Mesenchymal stem cell (in vitro differentiated cells and primary cell): ENCODE results near the gene GPR22.

Experiments
- DNase-seq: peaks from one replicate; pipeline ENCODE4 v3.0.0-alpha.2; 2013
- H2AFZ ChIP-seq: one replicate; pipeline ENCODE4 v1.6.1; 2013; ENCODE audit warnings: low read depth, mild to moderate bottlenecking, control low read depth, inconsistent platforms, low read length, moderate library complexity
- H2AK5ac ChIP-seq: 2 replicates; pipeline ENCODE4 v1.6.1; 2013; ENCODE audit warnings: low read length, moderate library complexity, mild to moderate bottlenecking, inconsistent platforms; ENCODE audit not compliant: severe bottlenecking
- H2BK120ac ChIP-seq: one replicate; pipeline ENCODE4 v1.6.1; 2013; ENCODE audit warnings: low read depth, mild to moderate bottlenecking, inconsistent platforms, low read length, moderate library complexity
- H2BK12ac ChIP-seq, 2 experiments: one replicate each; pipeline ENCODE4 v1.6.1; 2013; ENCODE audit warnings: inconsistent platforms in 2 of 2, low read length in 2 of 2, mild to moderate bottlenecking in 2 of 2, moderate library complexity in 2 of 2, control low read depth in 1 of 2
- H2BK15ac ChIP-seq: one replicate; pipeline ENCODE4 v1.6.1; 2013; ENCODE audit warnings: mild to moderate bottlenecking, low read depth, inconsistent platforms; ENCODE audit not compliant: poor library complexity, severe bottlenecking
- H2BK5ac ChIP-seq: 2 replicates; pipeline ENCODE4 v1.6.1; 2013; ENCODE audit warnings: low read depth, mild to moderate bottlenecking, low read length, control low read depth, inconsistent platforms; ENCODE audit not compliant: poor library complexity, severe bottlenecking
- H3K14ac ChIP-seq, 2 experiments: one replicate each; pipeline ENCODE4 v1.6.1; 2013; ENCODE audit warnings: inconsistent platforms in 2 of 2, low read length in 2 of 2, control low read depth in 1 of 2, mild to moderate bottlenecking in 1 of 2, moderate library complexity in 1 of 2
- H3K18ac ChIP-seq, 2 experiments: one replicate each; pipeline ENCODE4 v1.6.1; 2013; ENCODE audit warnings: inconsistent platforms in 2 of 2, low read length in 2 of 2, control low read depth in 1 of 2, low read depth in 1 of 2, mild to moderate bottlenecking in 1 of 2
- H3K23ac ChIP-seq, 2 experiments: one replicate each; pipeline ENCODE4 v1.6.1; 2013; ENCODE audit warnings: inconsistent platforms in 2 of 2, low read length in 2 of 2, mild to moderate bottlenecking in 2 of 2, moderate library complexity in 2 of 2, control low read depth in 1 of 2
- H3K27ac ChIP-seq: 2 replicates; pipeline ENCODE4 v1.5.1; 2013; ENCODE audit warnings: mild to moderate bottlenecking, moderate library complexity, low read length, control low read depth, inconsistent platforms; ENCODE audit not compliant: poor library complexity, severe bottlenecking
- H3K27me3 ChIP-seq, 2 experiments: 2 replicates each; pipeline versions ENCODE4 v1.6.1 to v1.7.0; 2013; ENCODE audit warnings: low read length in 2 of 2, mild to moderate bottlenecking in 2 of 2, moderate library complexity in 2 of 2, control low read depth in 1 of 2, inconsistent platforms in 1 of 2; ENCODE audit not compliant: control insufficient read depth in 1 of 2, insufficient read depth in 1 of 2
- H3K36me3 ChIP-seq, 2 experiments: 2 replicates each; pipeline versions ENCODE4 v1.6.1 to v1.7.0; 2013; ENCODE audit warnings: low read length in 2 of 2, control low read depth in 1 of 2, inconsistent platforms in 1 of 2, low read depth in 1 of 2, mild to moderate bottlenecking in 1 of 2; ENCODE audit not compliant: insufficient read depth in 2 of 2, control insufficient read depth in 1 of 2
- H3K4ac ChIP-seq, 2 experiments: one replicate each; pipeline ENCODE4 v1.6.1; 2013; ENCODE audit warnings: inconsistent platforms in 2 of 2, low read length in 2 of 2, mild to moderate bottlenecking in 2 of 2, moderate library complexity in 2 of 2, control low read depth in 1 of 2, low read depth in 1 of 2
- H3K4me1 ChIP-seq: 2 replicates; pipeline ENCODE4 v1.6.1; 2013; ENCODE audit warnings: low read depth, low read length, control low read depth; ENCODE audit not compliant: control insufficient read depth, insufficient read depth
- H3K4me2 ChIP-seq: 2 replicates; pipeline ENCODE4 v1.6.1; 2013; ENCODE audit warnings: low read length, mild to moderate bottlenecking, inconsistent platforms; ENCODE audit not compliant: poor library complexity, severe bottlenecking
- H3K4me3 ChIP-seq, 2 experiments: 2 replicates each; pipeline versions ENCODE4 v1.5.1 to v1.7.0; 2013; ENCODE audit warnings: low read length in 2 of 2, mild to moderate bottlenecking in 2 of 2, control low read depth in 1 of 2, low read depth in 1 of 2; ENCODE audit not compliant: insufficient read depth in 1 of 2
- H3K79me1 ChIP-seq: replicated peaks from 2 replicates; pipeline ENCODE4 v1.6.1; 2013; ENCODE audit warnings: mild to moderate bottlenecking, control low read depth, low read length, inconsistent platforms; ENCODE audit not compliant: poor library complexity, severe bottlenecking
- H3K9ac ChIP-seq: 2 replicates; pipeline ENCODE4 v1.7.0; 2013; ENCODE audit warnings: mild to moderate bottlenecking, low read length, moderate library complexity
- H3K9me3 ChIP-seq: 2 replicates; pipeline ENCODE4 v1.7.0; 2013; ENCODE audit warnings: mild to moderate bottlenecking, low read length; ENCODE audit not compliant: control insufficient read depth
- H4K8ac ChIP-seq: one replicate; pipeline ENCODE4 v1.6.1; 2013; ENCODE audit warnings: inconsistent platforms, mild to moderate bottlenecking, low read length, moderate library complexity
- H4K91ac ChIP-seq: one replicate; pipeline ENCODE4 v1.6.1; 2013; ENCODE audit warnings: mild to moderate bottlenecking, low read length, inconsistent platforms
- WGBS: methylation state at CpG from one replicate; pipeline ENCODE4 v1.1.7; 2013; ENCODE audit warnings: mixed read lengths; 5-methylcytosine and 5-hydroxymethylcytosine counted together

Gene GPR22

DNA sequence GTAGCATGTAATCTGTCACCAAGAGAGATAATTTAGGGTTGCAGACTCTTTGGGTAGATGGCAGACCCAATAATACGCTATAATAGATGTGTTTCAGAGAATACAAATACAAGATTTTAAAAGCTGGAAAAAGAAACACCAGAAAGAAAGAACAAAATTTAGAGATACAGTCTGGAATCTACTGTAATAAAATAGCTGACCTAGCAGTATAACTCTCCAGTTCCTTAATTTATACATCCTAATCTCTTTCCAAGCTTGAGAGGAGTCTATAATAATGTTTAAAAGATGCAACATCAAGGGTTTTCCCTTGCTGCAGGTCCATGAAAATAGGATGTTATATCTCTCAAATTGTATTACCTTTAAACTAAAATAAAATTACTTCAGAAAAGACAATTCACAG is 27.2 kb upstream of the GPR22 start:
- no peak overlapping the region for H3K27ac ChIP-seq
- H3K79me1 ChIP-seq: peaks cover 15% of the 10 kb centered on the region
- no peaks in the 10 kb centered on the region for H3K27me3 ChIP-seq
- no peak overlapping the region for H3K23ac ChIP-seq
- no peak overlapping the region for H3K4me2 ChIP-seq
- H2BK5ac ChIP-seq: no peak overlapping the region
- H3K9me3 ChIP-seq: no peaks in the 10 kb centered on the region
- H3K36me3 ChIP-seq: no peaks in the 10 kb centered on the region
- no peak overlapping the region for H4K8ac ChIP-seq
- no peak overlapping the region for H2AK5ac ChIP-seq
- no peak overlapping the region for H3K4me3 ChIP-seq
- no peak for DNase-seq
- no peak overlapping the region for H2AFZ ChIP-seq
- WGBS: no CpG with 5 or more reads among the region's 1 CpG
- H4K91ac ChIP-seq: no peak overlapping the region
- H2BK15ac ChIP-seq: no peak overlapping the region
- H2BK120ac ChIP-seq: no peak overlapping the region
- H3K18ac ChIP-seq: no peak overlapping the region
- H3K14ac ChIP-seq: no peak overlapping the region
- H2BK12ac ChIP-seq: no peak overlapping the region
- H3K4me1 ChIP-seq: no peaks in the 10 kb centered on the region
- H3K9ac ChIP-seq: no peak overlapping the region
- no peak overlapping the region for H3K4ac ChIP-seq

DNA sequence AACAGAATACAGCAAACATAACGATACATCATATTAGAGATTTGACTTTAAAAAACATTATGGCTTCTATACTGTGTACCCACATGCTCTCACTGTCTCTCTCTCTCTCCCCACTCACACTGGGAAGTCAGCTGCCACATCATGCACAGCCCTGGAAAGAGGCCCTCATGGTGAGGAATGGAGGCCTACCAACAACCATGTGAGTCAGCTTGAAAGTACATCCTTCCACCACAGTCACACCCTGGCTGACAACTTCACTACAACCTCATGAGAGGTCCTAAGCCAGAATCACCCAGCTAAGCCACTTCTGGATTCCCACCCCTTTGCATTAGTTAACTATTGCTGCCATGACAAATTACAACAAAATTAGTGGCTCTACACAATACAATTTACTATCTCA is 23.3 kb upstream of the GPR22 start:
- Histone ChIP-seq H4K8ac (no peak overlapping the region), H4K91ac (no peak overlapping the region), H2BK12ac (no peak overlapping the region), H2AFZ (no peak overlapping the region), H3K4me1 (no peaks in the 10 kb centered on the region), H2AK5ac (no peak overlapping the region), H3K27me3 (no peaks in the 10 kb centered on the region), H3K4me3 (peak overlapping the region in 1 of 2 experiments; percentile 27), H3K14ac (no peak overlapping the region), H2BK5ac (no peak overlapping the region), H3K4ac (no peak overlapping the region), H3K79me1 (peaks cover 20% of the 10 kb centered on the region), H2BK120ac (no peak overlapping the region), H3K36me3 (peaks cover 0 to 8% of the 10 kb centered on the region in 2 experiments), H3K9ac (no peak overlapping the region), H3K23ac (no peak overlapping the region), H3K18ac (no peak overlapping the region), H2BK15ac (no peak overlapping the region), H3K27ac (no peak overlapping the region), H3K4me2 (no peak overlapping the region), H3K9me3 (no peaks in the 10 kb centered on the region)
- 97% methylated on average over 1 of the region's 1 CpG for WGBS
- peak; percentile 29 for DNase-seq

DNA sequence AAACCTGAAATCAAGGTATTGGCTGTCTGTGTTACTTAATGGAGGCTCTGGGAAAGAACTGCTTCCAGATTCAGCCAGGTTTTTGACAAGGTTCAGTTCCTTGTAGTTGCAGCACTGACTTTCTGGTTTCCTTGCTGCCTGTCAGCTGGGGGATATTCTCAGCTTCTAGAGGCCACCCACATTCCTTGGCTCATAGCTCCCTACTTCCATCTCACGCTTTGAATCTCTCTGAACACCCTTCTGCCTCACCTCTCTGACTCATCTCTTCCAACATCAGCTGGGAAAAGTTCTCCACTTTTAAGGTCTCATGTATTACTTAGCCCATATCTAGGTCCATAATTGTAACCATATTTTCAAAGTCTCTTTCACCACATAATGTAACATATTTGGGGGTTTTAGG is 22.9 kb upstream of the GPR22 start:
- Histone ChIP-seq H3K4me1 (no peaks in the 10 kb centered on the region), H2BK12ac (no peak overlapping the region), H4K91ac (no peak overlapping the region), H2AFZ (no peak overlapping the region), H2BK5ac (no peak overlapping the region), H2BK120ac (no peak overlapping the region), H2AK5ac (no peak overlapping the region), H3K4me2 (no peak overlapping the region), H3K27ac (no peak overlapping the region), H3K27me3 (no peaks in the 10 kb centered on the region), H2BK15ac (no peak overlapping the region), H3K4ac (no peak overlapping the region), H3K9me3 (no peaks in the 10 kb centered on the region), H3K79me1 (peaks cover 18% of the 10 kb centered on the region), H3K9ac (no peak overlapping the region), H3K23ac (no peak overlapping the region), H3K14ac (no peak overlapping the region), H4K8ac (no peak overlapping the region), H3K36me3 (peaks cover 0 to 8% of the 10 kb centered on the region in 2 experiments), H3K4me3 (peak overlapping the region in 1 of 2 experiments; percentile 27), H3K18ac (no peak overlapping the region)
- DNase-seq: peak; percentile 10
- 44% methylated on average over 1 of the region's 1 CpG for WGBS

DNA sequence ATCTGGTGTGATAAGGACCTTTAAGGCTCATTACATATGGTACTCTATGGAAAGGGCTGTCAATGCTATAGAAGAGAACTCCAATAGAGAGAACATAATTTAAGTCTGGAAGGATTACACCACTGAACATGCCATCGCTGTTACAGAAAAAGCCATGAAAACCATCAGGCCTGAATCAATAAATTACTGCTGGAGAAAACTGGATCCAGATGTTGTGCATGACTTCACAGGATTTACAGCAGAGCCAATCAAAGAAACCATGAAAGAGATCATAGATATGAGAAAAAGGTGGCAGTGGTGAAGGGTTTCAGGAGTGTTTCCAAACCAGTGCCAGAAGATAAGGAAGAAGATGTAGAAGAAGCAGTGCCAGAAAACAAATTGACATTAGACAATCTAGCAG is 18.9 kb upstream of the GPR22 start:
- H3K14ac ChIP-seq: no peak overlapping the region
- no peak overlapping the region for H2AFZ ChIP-seq
- no peak overlapping the region for H2BK120ac ChIP-seq
- no peak overlapping the region for H3K4me2 ChIP-seq
- no peak overlapping the region for H2BK15ac ChIP-seq
- no peak overlapping the region for H3K27ac ChIP-seq
- H3K79me1 ChIP-seq: peaks cover 14% of the 10 kb centered on the region
- no peak overlapping the region for H2BK12ac ChIP-seq
- no peak overlapping the region for H4K91ac ChIP-seq
- 100% methylated on average over 1 of the region's 1 CpG for WGBS
- no peak overlapping the region for H3K4ac ChIP-seq
- no peak overlapping the region for H3K18ac ChIP-seq
- no peak overlapping the region for H3K23ac ChIP-seq
- no peak overlapping the region for H2BK5ac ChIP-seq
- no peak for DNase-seq
- H3K9me3 ChIP-seq: no peaks in the 10 kb centered on the region
- no peaks in the 10 kb centered on the region for H3K27me3 ChIP-seq
- H3K4me1 ChIP-seq: no peaks in the 10 kb centered on the region
- no peak overlapping the region for H3K9ac ChIP-seq
- no peak overlapping the region for H4K8ac ChIP-seq
- H3K4me3 ChIP-seq: no peak overlapping the region
- H3K36me3 ChIP-seq: peaks cover 0 to 8% of the 10 kb centered on the region in 2 experiments
- no peak overlapping the region for H2AK5ac ChIP-seq
